Right renal pelvis (tissue), 4 donors: ENCODE results near the gene HERC4. TPM values are rescaled to one million over a fixed set of nuclear protein-coding genes. Genes with fewer than 3 reads are reported as not detected.
"Not testable (repeated sequence)": the region's sequence is repeated elsewhere in the genome, so short reads cannot be mapped to it uniquely, and the experiment has no call there.

Experiments used
- DNase-seq, 4 donors: peaks; one replicate each; pipeline ENCODE4 v3.0.0-alpha.2; 2013; ENCODE audit warnings: low read depth in 4 of 4, low spot score in 3 of 4, missing footprints in 1 of 4
- polyA plus RNA-seq, 4 donors: library from polyadenylated mRNA; unstranded; fragments of 120-200 nt; gene quantifications; one replicate each; pipeline ENCODE4 v1.2.1, GENCODE V29; 2013; ENCODE audit not compliant: insufficient read length in 4 of 4

The HERC4 gene
- polyA plus RNA-seq, 4 donors = 42.8 to 57.1 (median 47.2) TPM

- no peak for DNase-seq
Observed at GRCh38 chr10:67975871-67976270, 99.2 kb downstream of the HERC4 start.

- DNase-seq = no peak
Observed at GRCh38 chr10:67971311-67971710, 103.8 kb downstream of the HERC4 start.

- DNase-seq = no peak
Observed at GRCh38 chr10:67969875-67970274, 105.2 kb downstream of the HERC4 start.

- DNase-seq = not testable (repeated sequence)
Observed at GRCh38 chr10:67966035-67966434, 109.0 kb downstream of the HERC4 start.

GRCh38 chr10:67965456-67965855 lies 109.6 kb downstream of the HERC4 start:
- no peak for DNase-seq

- DNase-seq = no peak
Observed at GRCh38 chr10:67959839-67960476, 115.1 kb downstream of the HERC4 start.

- no peak for DNase-seq
Observed at GRCh38 chr10:67955614-67956013, 119.5 kb downstream of the HERC4 start.

GRCh38 chr10:67943917-67944316 lies 131.2 kb downstream of the HERC4 start:
- no peak for DNase-seq

- DNase-seq = no peak
Observed at GRCh38 chr10:67936416-67936815, 138.7 kb downstream of the HERC4 start.

- DNase-seq = no peak
Observed at GRCh38 chr10:67935223-67935622, 139.9 kb downstream of the HERC4 start.

- DNase-seq = no peak
Observed at GRCh38 chr10:67934336-67934735, 140.7 kb downstream of the HERC4 start.

- DNase-seq = no peak
Observed at GRCh38 chr10:67933199-67933598, 141.9 kb downstream of the HERC4 start.

- DNase-seq = no peak
Observed at GRCh38 chr10:67926951-67927350, 148.1 kb downstream of the HERC4 start.

- DNase-seq = no peak
Observed at GRCh38 chr10:67925449-67926005, 149.6 kb downstream of the HERC4 start.

- DNase-seq = no peak
Observed at GRCh38 chr10:67924136-67924535, 150.9 kb downstream of the HERC4 start.

GRCh38 chr10:67923551-67923950 lies 151.5 kb downstream of the HERC4 start:
- DNase-seq = no peak

GRCh38 chr10:67921065-67921464 lies 154.0 kb downstream of the HERC4 start:
- DNase-seq = no peak

- DNase-seq = no peak
Observed at GRCh38 chr10:67917679-67918078, 157.4 kb downstream of the HERC4 start.

GRCh38 chr10:67917169-67917568 lies 157.9 kb downstream of the HERC4 start:
- no peak for DNase-seq

- no peak for DNase-seq
Observed at GRCh38 chr10:67914777-67915340, 160.2 kb downstream of the HERC4 start.

GRCh38 chr10:67912331-67912946 lies 162.6 kb downstream of the HERC4 start:
- DNase-seq = no peak

GRCh38 chr10:67903581-67903980 lies 171.5 kb downstream of the HERC4 start:
- no peak for DNase-seq
